ENCODE data around the gene MT1B. TPM values are rescaled to one million over a fixed set of nuclear protein-coding genes. Genes with fewer than 3 reads are reported as not detected.

Gene MT1B
- total and polyA plus RNA-seq, 2 of the 13 experiments (the other 11 are each of a cell fraction or from before 2014, with no cell fraction given) = 0.89 TPM; not detected in 1

- TF ChIP-seq REST (IDR thresholded peaks at IDR 0.05; ENCODE audit: borderline replicate concordance in 1 of 2, low read depth in 1 of 2, low read length in 2 of 2) = no peak; a peak in 1 of 4 replicates
- no peak for TF ChIP-seq ZNF180 (CRISPR knock-in tag; IDR thresholded peaks at IDR 0.05; ENCODE audit: borderline replicate concordance, low read depth)
- no peak for TF ChIP-seq ZSCAN30 (CRISPR knock-in tag; IDR thresholded peaks at IDR 0.05)
- TF ChIP-seq ZNF329 (CRISPR knock-in tag; IDR thresholded peaks at IDR 0.05; ENCODE audit: low read depth) = no peak
- TF ChIP-seq ZNF18 (CRISPR knock-in tag; IDR thresholded peaks at IDR 0.05; ENCODE audit: insufficient replicate concordance) = peak; percentile 85
- peak; percentile 86; the same call in 1 of the 2 replicates for TF ChIP-seq ARID3A (IDR thresholded peaks at IDR 0.05; ENCODE audit: low read depth, low read length)
- no peak for TF ChIP-seq KDM5A (IDR thresholded peaks at IDR 0.05; ENCODE audit: borderline replicate concordance, low read length)
- no peak; the same call in 1 of the 2 replicates for TF ChIP-seq ATF2 (CRISPR knock-in tag; IDR thresholded peaks at IDR 0.05)
- TF ChIP-seq HOXD1 (CRISPR knock-in tag; IDR thresholded peaks at IDR 0.05) = 0 out of 2 replicates have a peak, but pooled peaks have one; percentile 76
- TF ChIP-seq SP2 (CRISPR knock-in tag; IDR thresholded peaks at IDR 0.05) = no peak
- TF ChIP-seq HMGA1 (CRISPR knock-in tag; conservative IDR thresholded peaks at IDR 0.05) = no peak
- TF ChIP-seq MTF1 (CRISPR knock-in tag; IDR thresholded peaks at IDR 0.05) = no peak; the same call in 1 of the 2 replicates
- TF ChIP-seq ZBTB39 (CRISPR knock-in tag; IDR thresholded peaks at IDR 0.05) = 0 out of 2 replicates have a peak, but pooled peaks have one; percentile 29
- peak; percentile 59 for TF ChIP-seq MIXL1 (CRISPR knock-in tag; IDR thresholded peaks at IDR 0.05)
- TF ChIP-seq BRF2 (CRISPR knock-in tag; IDR thresholded peaks at IDR 0.05) = no peak
Measured at GRCh38 chr16:56606476-56607108, 45.1 kb upstream of the MT1B start (continued).
